Smooth muscle cell (in vitro differentiated cells): Measurements from ENCODE around the gene FLYWCH1. TPM values are rescaled to one million over a fixed set of nuclear protein-coding genes. Genes with fewer than 3 reads are reported as not detected.

Source experiments
- DNase-seq: peaks from one replicate; lab custom pipeline; 2025; ENCODE audit not compliant: unreplicated experiment; lab: John Stamatoyannopoulos, UW
- H2AFZ ChIP-seq: fragments of 200-600 bp; sonication (generic); 2 replicates; pipeline ENCODE4 v1.6.0; 2016; ENCODE audit warnings: antibody characterized with exemption, low read depth, mild to moderate bottlenecking
- H3F3A ChIP-seq: fragments of 200-600 bp; sonication (generic); 2 replicates; pipeline ENCODE4 v1.6.0; 2017; ENCODE audit warnings: antibody characterized with exemption, low read depth
- H3K27ac ChIP-seq: fragments of 200-600 bp; sonication (generic); 2 replicates; pipeline ENCODE4 v1.5.1; 2016; ENCODE audit warnings: low read depth, mild to moderate bottlenecking
- H3K27me3 ChIP-seq: fragments of 200-600 bp; sonication (generic); 2 replicates; pipeline ENCODE4 v1.6.1; 2016; ENCODE audit warnings: low read depth, mild to moderate bottlenecking
- H3K36me3 ChIP-seq: fragments of 200-600 bp; sonication (generic); 2 replicates; pipeline ENCODE4 v1.5.1; 2016; ENCODE audit warnings: low read depth
- H3K4me1 ChIP-seq: fragments of 200-600 bp; sonication (generic); 2 replicates; pipeline ENCODE4 v1.5.1; 2016; ENCODE audit warnings: low read depth
- H3K4me2 ChIP-seq: fragments of 200-600 bp; sonication (generic); 2 replicates; pipeline ENCODE4 v1.6.0; 2016; ENCODE audit warnings: mild to moderate bottlenecking
- H3K4me3 ChIP-seq: fragments of 200-600 bp; sonication (generic); 2 replicates; pipeline ENCODE4 v1.5.1; 2016; ENCODE audit warnings: mild to moderate bottlenecking
- H3K79me2 ChIP-seq: fragments of 200-600 bp; sonication (generic); 2 replicates; pipeline ENCODE4 v1.6.0; 2016; ENCODE audit warnings: low read depth, mild to moderate bottlenecking
- H3K9ac ChIP-seq: fragments of 200-600 bp; sonication (generic); 2 replicates; pipeline ENCODE4 v1.6.0; 2016; ENCODE audit warnings: low read depth
- H3K9me3 ChIP-seq: fragments of 200-600 bp; sonication (generic); replicated peaks from 2 replicates; pipeline ENCODE4 v1.5.1; 2016; ENCODE audit warnings: low read depth
- H4K20me1 ChIP-seq: fragments of 200-600 bp; sonication (generic); 2 replicates; pipeline ENCODE4 v1.6.0; 2016; ENCODE audit warnings: low read depth
- WGBS: methylation state at CpG from one replicate; pipeline ENCODE4 v1.1.7; 2016; ENCODE audit warnings: low lambda C conversion rate; 5-methylcytosine and 5-hydroxymethylcytosine counted together
- polyA plus RNA-seq: library from polyadenylated mRNA; unstranded; fragments of >200 nt; fragmentation: Nextera tagmentation; extraction: Ambion mirVana; gene quantifications from 2 replicates; pipeline ENCODE4 v1.2.1, GENCODE V29; 2016
- total RNA-seq: library from RNA; depleted of rRNA; stranded (reverse); fragments of >200 nt; gene quantifications from 2 replicates; pipeline ENCODE4 v1.2.3, GENCODE V29; 2014
- TF ChIP-seq, protein P1 (sequence below): fragments of 200-600 bp; sonication (generic); IDR thresholded peaks from 2 replicates; pipeline ENCODE4 v1.5.1; 2017; ENCODE audit warnings: borderline replicate concordance, mild to moderate bottlenecking, antibody characterized with exemption; ENCODE audit not compliant: insufficient read depth, poor library complexity, severe bottlenecking

Gene FLYWCH1
- total and polyA plus RNA-seq, 2 experiments from 2014 or later: 13.5 to 26.0 TPM

DNA sequence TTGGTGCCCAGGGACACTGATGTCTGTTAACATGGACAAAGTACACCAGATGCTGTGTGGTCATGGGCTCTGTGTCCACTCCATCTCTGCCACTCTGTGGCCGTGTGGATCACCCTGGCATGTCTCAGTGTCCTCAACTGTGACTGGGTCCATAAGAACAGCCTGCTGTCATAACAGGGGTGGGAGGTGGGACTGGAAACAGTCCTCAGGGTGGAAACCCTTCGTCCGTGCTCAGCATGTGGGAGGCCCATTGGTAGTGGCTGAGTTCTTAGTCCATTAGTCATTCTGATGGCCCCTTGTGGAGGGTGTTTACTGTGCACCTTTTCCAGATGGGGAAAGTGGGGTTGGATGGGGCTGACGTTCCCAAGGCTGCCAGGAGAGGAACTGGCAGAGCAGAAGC, 15.9 kb upstream of the FLYWCH1 start:
- Histone ChIP-seq H3K4me2 (peak overlapping the region; percentile 61), H3K79me2 (no peaks in the 10 kb centered on the region)
- 30% methylated on average over 4 of the region's 4 CpGs for WGBS

DNA sequence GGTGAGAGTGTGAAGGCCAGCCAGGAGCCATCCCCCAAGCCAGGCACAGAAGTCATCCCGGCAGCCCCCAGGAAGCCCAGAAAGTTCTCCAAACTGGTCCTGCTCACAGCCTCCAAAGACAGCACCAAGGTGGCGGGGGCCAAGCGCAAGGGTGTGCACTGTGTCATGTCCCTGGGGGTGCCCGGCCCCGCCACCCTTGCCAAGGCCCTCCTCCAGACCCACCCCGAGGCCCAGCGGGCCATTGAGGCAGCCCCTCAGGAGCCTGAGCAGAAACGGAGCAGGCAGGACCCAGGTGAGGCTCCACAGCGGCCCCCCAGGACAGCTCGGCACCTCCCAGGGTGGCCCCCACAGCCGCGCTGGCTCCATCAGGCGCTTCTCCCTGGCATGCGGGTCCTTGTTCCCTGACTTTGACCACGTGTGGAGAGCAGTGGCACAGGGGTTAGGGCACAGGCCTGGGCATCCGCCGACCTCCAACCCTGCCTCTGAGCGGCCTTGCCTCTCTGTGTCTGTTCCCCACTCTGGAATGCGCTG, 15.2 kb upstream of the FLYWCH1 start:
- Histone ChIP-seq H3K36me3 (no peaks in the 10 kb centered on the region), H3K27me3 (no peaks in the 10 kb centered on the region), H3K4me2 (no peak overlapping the region), H4K20me1 (peaks cover 25% of the 10 kb centered on the region), H3K9ac (no peak overlapping the region), H3K4me1 (no peaks in the 10 kb centered on the region), H3F3A (no peaks in the 10 kb centered on the region), H3K4me3 (no peak overlapping the region), H3K79me2 (no peaks in the 10 kb centered on the region), H3K27ac (no peak overlapping the region), H2AFZ (no peak overlapping the region), H3K9me3 (no peaks in the 10 kb centered on the region)
- no peak for DNase-seq
- 98% methylated on average over 19 of the region's 19 CpGs for WGBS
- TF ChIP-seq, protein P1, sequence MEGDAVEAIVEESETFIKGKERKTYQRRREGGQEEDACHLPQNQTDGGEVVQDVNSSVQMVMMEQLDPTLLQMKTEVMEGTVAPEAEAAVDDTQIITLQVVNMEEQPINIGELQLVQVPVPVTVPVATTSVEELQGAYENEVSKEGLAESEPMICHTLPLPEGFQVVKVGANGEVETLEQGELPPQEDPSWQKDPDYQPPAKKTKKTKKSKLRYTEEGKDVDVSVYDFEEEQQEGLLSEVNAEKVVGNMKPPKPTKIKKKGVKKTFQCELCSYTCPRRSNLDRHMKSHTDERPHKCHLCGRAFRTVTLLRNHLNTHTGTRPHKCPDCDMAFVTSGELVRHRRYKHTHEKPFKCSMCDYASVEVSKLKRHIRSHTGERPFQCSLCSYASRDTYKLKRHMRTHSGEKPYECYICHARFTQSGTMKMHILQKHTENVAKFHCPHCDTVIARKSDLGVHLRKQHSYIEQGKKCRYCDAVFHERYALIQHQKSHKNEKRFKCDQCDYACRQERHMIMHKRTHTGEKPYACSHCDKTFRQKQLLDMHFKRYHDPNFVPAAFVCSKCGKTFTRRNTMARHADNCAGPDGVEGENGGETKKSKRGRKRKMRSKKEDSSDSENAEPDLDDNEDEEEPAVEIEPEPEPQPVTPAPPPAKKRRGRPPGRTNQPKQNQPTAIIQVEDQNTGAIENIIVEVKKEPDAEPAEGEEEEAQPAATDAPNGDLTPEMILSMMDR: no peak

More for the DNA sequence above, 15.9 kb upstream of the FLYWCH1 start:
- H4K20me1 ChIP-seq: peaks cover 28% of the 10 kb centered on the region
- no peaks in the 10 kb centered on the region for H3K4me1 ChIP-seq
- no peak overlapping the region for H3K4me3 ChIP-seq
- no peaks in the 10 kb centered on the region for H3K36me3 ChIP-seq
- DNase-seq: no peak
- H3F3A ChIP-seq: no peaks in the 10 kb centered on the region
- no peaks in the 10 kb centered on the region for H3K9me3 ChIP-seq
- H3K27ac ChIP-seq: peak overlapping the region; percentile 28
- no peak overlapping the region for H3K9ac ChIP-seq
- TF ChIP-seq, protein P1: no peak
- H2AFZ ChIP-seq: no peak overlapping the region
- H3K27me3 ChIP-seq: no peaks in the 10 kb centered on the region

GRCh38 chr16:2897110-2897509, 14.6 kb upstream of the FLYWCH1 start:
- TF ChIP-seq, protein P1: no peak
- Histone ChIP-seq H3K27ac (no peak overlapping the region), H3K27me3 (no peaks in the 10 kb centered on the region), H3K79me2 (no peaks in the 10 kb centered on the region), H3K4me3 (no peak overlapping the region), H3F3A (no peaks in the 10 kb centered on the region), H3K4me2 (no peak overlapping the region), H2AFZ (no peak overlapping the region), H3K9me3 (no peaks in the 10 kb centered on the region), H4K20me1 (peaks cover 25% of the 10 kb centered on the region), H3K9ac (no peak overlapping the region), H3K36me3 (no peaks in the 10 kb centered on the region), H3K4me1 (no peaks in the 10 kb centered on the region)
- 89% methylated on average over 7 of the region's 7 CpGs for WGBS
- no peak for DNase-seq
